Spleen (tissue), 11 donors: ENCODE measurements around the gene HMGA1. TPM values are rescaled to one million over a fixed set of nuclear protein-coding genes. Genes with fewer than 3 reads are reported as not detected.

Source experiments
- DNase-seq: peaks from one replicate; pipeline ENCODE4 v3.0.0-alpha.2; 2020
- H3K27ac ChIP-seq, 8 donors: fragments of 200-600 bp; sonication (generic) in 7 of 8; 1 replicate in 4 of 8; 2 replicates in 4 of 8; pipeline versions ENCODE4 v1.5.0 to v1.8.0; 2016 to 2021; ENCODE audit warnings: inconsistent platforms in 4 of 8, mild to moderate bottlenecking in 4 of 8, moderate library complexity in 1 of 8
- H3K27me3 ChIP-seq, 7 donors: fragments of 200-600 bp; sonication (generic) in 6 of 7; replicated peaks in 1 of 7; 1 replicate in 4 of 7; 2 replicates in 3 of 7; pipeline versions ENCODE4 v1.5.0 to v1.8.0; 2016 to 2021; ENCODE audit warnings: inconsistent platforms in 3 of 7, mild to moderate bottlenecking in 1 of 7
- H3K36me3 ChIP-seq, 6 donors: fragments of 200-600 bp; sonication (generic) in 5 of 6; 1 replicate in 4 of 6; 2 replicates in 2 of 6; pipeline versions ENCODE4 v1.5.0 to v1.8.0; 2016 to 2021; ENCODE audit warnings: inconsistent platforms in 2 of 6
- H3K4me1 ChIP-seq, 6 donors: fragments of 200-600 bp; sonication (generic) in 5 of 6; 1 replicate in 3 of 6; 2 replicates in 3 of 6; pipeline versions ENCODE4 v1.5.0 to v1.8.0; 2016 to 2021; ENCODE audit warnings: inconsistent platforms in 3 of 6
- H3K4me3 ChIP-seq, 8 donors: fragments of 200-600 bp; sonication (generic) in 7 of 8; 1 replicate in 4 of 8; 2 replicates in 4 of 8; pipeline versions ENCODE4 v1.5.0 to v1.8.0; 2016 to 2021; ENCODE audit warnings: inconsistent platforms in 4 of 8, mild to moderate bottlenecking in 4 of 8, moderate library complexity in 2 of 8
- H3K9me3 ChIP-seq, 8 donors: fragments of 200-600 bp; sonication (generic) in 7 of 8; 1 replicate in 4 of 8; 2 replicates in 4 of 8; pipeline versions ENCODE4 v1.5.0 to v1.8.0; 2016 to 2021; ENCODE audit warnings: inconsistent platforms in 4 of 8
- CTCF ChIP-seq, 11 experiments: fragments of 200-600 bp in 7 of 11; fragments of 450-650 bp in 4 of 11; sonication (generic) in 4 of 11; IDR thresholded peaks in 8 of 11; conservative IDR thresholded peaks in 3 of 11; 1 replicate in 7 of 11; 2 replicates in 4 of 11; pipeline versions ENCODE4 v1.4.0 to v1.8.0; 2016 to 2021; ENCODE audit warnings: antibody characterized with exemption in 11 of 11, inconsistent platforms in 4 of 11, mild to moderate bottlenecking in 1 of 11
- POLR2A ChIP-seq, 3 donors: fragments of 450-650 bp; IDR thresholded peaks; one replicate each; pipeline ENCODE4 v1.5.1; 2017; ENCODE audit warnings: antibody characterized with exemption in 3 of 3, mild to moderate bottlenecking in 1 of 3
- POLR2AphosphoS5 ChIP-seq, 3 donors: sonication (generic); formaldehyde crosslinking; IDR thresholded peaks; one replicate each; pipeline ENCODE4 v1.5.1; 2017; ENCODE audit warnings: antibody characterized with exemption in 3 of 3
- WGBS, 5 donors: extraction: QIAGEN DNeasy Blood & Tissue Kit in 3 of 5; methylation state at CpG; one replicate each; pipeline versions ENCODE4 v1.1.5 to v1.1.7; 2013 to 2018; 5-methylcytosine and 5-hydroxymethylcytosine counted together
- intact Hi-C: fragments of 100-400 bp; cut with DNase I; formaldehyde crosslinking; loops from one replicate; pipeline ENCODE4 v1.15.0; 2023; ENCODE audit warnings: low total_unique reads
- polyA plus RNA-seq, 3 donors: library from polyadenylated mRNA; stranded (reverse); fragments of 200-250 nt; gene quantifications; one replicate each; pipeline ENCODE4 v1.2.1, GENCODE V29; 2013
- total RNA-seq, 7 donors: library from RNA; depleted of rRNA in 3 of 7; stranded (reverse); fragments of >200 nt in 3 of 7; fragmentation: NEBNext Ultra II Directional in 4 of 7; extraction: Animal tissue kit (Norgen Biotek cat#: 25700) in 4 of 7; gene quantifications; one replicate each; pipeline versions ENCODE4 v1.1.0 to v1.2.1, GENCODE V29; 2016 to 2021
- donor health status: healthy with polysubstance abuse.
- donor health status: DM: no; HTN: no; CAD: no; lungs with moderate emphysema.
- donor health status: DM: no; HTN: no; CAD: no.
- donor health status: Bipolar disorder and iron deficiency.
- donor health status: healthy.
- donor health status: DM: no; HTN: no; CAD: no.
- donor health status: DM: yes; HTN: yes; CAD: no.

Gene HMGA1
- total and polyA plus RNA-seq, 10 donors, result 49.9 to 129 (median 79.6) TPM

GRCh38 chr6:34231566-34232336, 4.9 kb upstream of the HMGA1 start:
- no peaks in the 10 kb centered on the region for H3K36me3 ChIP-seq
- no peak overlapping the region for H3K4me3 ChIP-seq
- intact Hi-C loops, result no loop called here
- no peak for TF ChIP-seq POLR2AphosphoS5 (IDR thresholded peaks at IDR 0.05)
- H3K27me3 ChIP-seq, result no peaks in the 10 kb centered on the region
- no peaks in the 10 kb centered on the region for H3K9me3 ChIP-seq
- peaks cover 0 to 39% (median 26%) of the 10 kb centered on the region in 6 donors for H3K4me1 ChIP-seq
- peak; percentile 34 for DNase-seq
- H3K27ac ChIP-seq, result no peak overlapping the region
- WGBS, 5 donors, result 94 to 98% (median 96%) methylated on average over 16 to 17 of the region's 17 CpGs

GRCh38 chr6:34232901-34233300, 3.8 kb upstream of the HMGA1 start:
- WGBS, 5 donors, result 85 to 93% (median 86%) methylated on average over 4 to 5 of the region's 5 CpGs
- Histone ChIP-seq H3K4me3 (no peak overlapping the region), H3K36me3 (no peaks in the 10 kb centered on the region), H3K27ac (peak overlapping the region in 2 of 8 donors; percentile 97), H3K27me3 (no peaks in the 10 kb centered on the region), H3K9me3 (no peaks in the 10 kb centered on the region), H3K4me1 (peaks cover 0 to 31% (median 17%) of the 10 kb centered on the region in 6 donors)
- no peak for TF ChIP-seq POLR2AphosphoS5 (IDR thresholded peaks at IDR 0.05)
- no peak for TF ChIP-seq POLR2A (IDR thresholded peaks at IDR 0.05)
- TF ChIP-seq CTCF (IDR thresholded peaks at IDR 0.05 in 8 of 11, conservative IDR thresholded peaks at IDR 0.05 in 3 of 11), result no peak
- intact Hi-C loops, result no loop called here
- DNase-seq, result peak; percentile 70

GRCh38 chr6:34233867-34234266, 2.8 kb upstream of the HMGA1 start:
- WGBS, 5 donors, result 78 to 94% (median 83%) methylated on average over 7 of the region's 7 CpGs
- DNase-seq, result peak; percentile 73

GRCh38 chr6:34234667-34235306, 1.9 kb upstream of the HMGA1 start:
- Histone ChIP-seq H3K27me3 (no peaks in the 10 kb centered on the region), H3K4me1 (peaks cover 8 to 47% (median 30%) of the 10 kb centered on the region in 6 donors), H3K27ac (peak overlapping the region; percentile 89 to 97 (median 95)), H3K36me3 (no peaks in the 10 kb centered on the region), H3K9me3 (no peaks in the 10 kb centered on the region), H3K4me3 (peak overlapping the region in 5 of 8 donors; percentile 62 to 87 (median 71))
- intact Hi-C loops, result no loop called here
- TF ChIP-seq POLR2AphosphoS5 (IDR thresholded peaks at IDR 0.05) (no peak), POLR2A (IDR thresholded peaks at IDR 0.05) (no peak), CTCF (IDR thresholded peaks at IDR 0.05 in 8 of 11, conservative IDR thresholded peaks at IDR 0.05 in 3 of 11) (no peak)
- WGBS, 5 donors, result 77 to 90% (median 77%) methylated on average over 27 to 53 of the region's 53 CpGs
- DNase-seq, result peak; percentile 85

More at GRCh38 chr6:34233867-34234266, 2.8 kb upstream of the HMGA1 start:
- Histone ChIP-seq H3K9me3 (no peaks in the 10 kb centered on the region), H3K27ac (peak overlapping the region in 5 of 8 donors; percentile 13 to 97 (median 96)), H3K27me3 (no peaks in the 10 kb centered on the region), H3K36me3 (no peaks in the 10 kb centered on the region), H3K4me1 (peaks cover 6 to 38% (median 24%) of the 10 kb centered on the region in 6 donors), H3K4me3 (no peak overlapping the region)
- intact Hi-C loops, result no loop called here
- TF ChIP-seq POLR2AphosphoS5 (IDR thresholded peaks at IDR 0.05) (no peak), CTCF (IDR thresholded peaks at IDR 0.05 in 8 of 11, conservative IDR thresholded peaks at IDR 0.05 in 3 of 11) (no peak), POLR2A (IDR thresholded peaks at IDR 0.05) (no peak)
